Measurements from ENCODE around the gene IMMP2L. TPM values are rescaled to one million over a fixed set of nuclear protein-coding genes. Genes with fewer than 3 reads are reported as not detected.

IMMP2L gene
- total RNA-seq, 4 donors from 2014 or later: 8.3 to 19.2 (median 17.8) TPM

- in situ Hi-C loops (cut with MboI; ENCODE audit: low sequenced_read_pairs in 4 of 4): no loop called here
- no peak for TF ChIP-seq POLR2A (IDR thresholded peaks at IDR 0.05)
- TF ChIP-seq, protein P1, sequence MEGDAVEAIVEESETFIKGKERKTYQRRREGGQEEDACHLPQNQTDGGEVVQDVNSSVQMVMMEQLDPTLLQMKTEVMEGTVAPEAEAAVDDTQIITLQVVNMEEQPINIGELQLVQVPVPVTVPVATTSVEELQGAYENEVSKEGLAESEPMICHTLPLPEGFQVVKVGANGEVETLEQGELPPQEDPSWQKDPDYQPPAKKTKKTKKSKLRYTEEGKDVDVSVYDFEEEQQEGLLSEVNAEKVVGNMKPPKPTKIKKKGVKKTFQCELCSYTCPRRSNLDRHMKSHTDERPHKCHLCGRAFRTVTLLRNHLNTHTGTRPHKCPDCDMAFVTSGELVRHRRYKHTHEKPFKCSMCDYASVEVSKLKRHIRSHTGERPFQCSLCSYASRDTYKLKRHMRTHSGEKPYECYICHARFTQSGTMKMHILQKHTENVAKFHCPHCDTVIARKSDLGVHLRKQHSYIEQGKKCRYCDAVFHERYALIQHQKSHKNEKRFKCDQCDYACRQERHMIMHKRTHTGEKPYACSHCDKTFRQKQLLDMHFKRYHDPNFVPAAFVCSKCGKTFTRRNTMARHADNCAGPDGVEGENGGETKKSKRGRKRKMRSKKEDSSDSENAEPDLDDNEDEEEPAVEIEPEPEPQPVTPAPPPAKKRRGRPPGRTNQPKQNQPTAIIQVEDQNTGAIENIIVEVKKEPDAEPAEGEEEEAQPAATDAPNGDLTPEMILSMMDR (IDR thresholded peaks at IDR 0.05 in 4 of 5, conservative IDR thresholded peaks at IDR 0.05 in 1 of 5): no peak
- H3K27me3 ChIP-seq: no peaks in the 10 kb centered on the region
- intact Hi-C loops (cut with DNase I; ENCODE audit: low total_unique reads): no loop called here
- H3K4me3 ChIP-seq: no peak overlapping the region
- no peaks in the 10 kb centered on the region for H3K36me3 ChIP-seq
- ATAC-seq (no peak), DNase-seq (no peak)
- H3K4me1 ChIP-seq: peaks cover 0 to 3% of the 10 kb centered on the region in 2 donors
- no peaks in the 10 kb centered on the region for H3K9me3 ChIP-seq
- no peak overlapping the region for H3K27ac ChIP-seq
These were observed 511.3 kb downstream of the IMMP2L start for GRCh38 chr7:111050875-111051416.

- in situ Hi-C loops (cut with MboI; ENCODE audit: low sequenced_read_pairs in 4 of 4): no loop called here
- no peak for ATAC-seq
- no peak for TF ChIP-seq POLR2A (IDR thresholded peaks at IDR 0.05)
- TF ChIP-seq, protein P1 (IDR thresholded peaks at IDR 0.05 in 4 of 5, conservative IDR thresholded peaks at IDR 0.05 in 1 of 5): no peak
These were observed 512.2 kb downstream of the IMMP2L start for GRCh38 chr7:111049971-111050680.

GRCh38 chr7:111047595-111047994 lies 514.7 kb downstream of the IMMP2L start:
- H3K9me3 ChIP-seq: no peaks in the 10 kb centered on the region
- no peak overlapping the region for H3K4me3 ChIP-seq
- H3K27me3 ChIP-seq: no peaks in the 10 kb centered on the region
- in situ Hi-C loops (cut with MboI; ENCODE audit: low sequenced_read_pairs in 4 of 4) (no loop called here), intact Hi-C loops (cut with DNase I; ENCODE audit: low total_unique reads) (no loop called here)
- ATAC-seq (no peak), DNase-seq (no peak)
- no peak overlapping the region for H3K27ac ChIP-seq
- H3K4me1 ChIP-seq: no peaks in the 10 kb centered on the region
- no peak for TF ChIP-seq POLR2A (IDR thresholded peaks at IDR 0.05)
- TF ChIP-seq, protein P1 (IDR thresholded peaks at IDR 0.05 in 4 of 5, conservative IDR thresholded peaks at IDR 0.05 in 1 of 5): no peak
- no peaks in the 10 kb centered on the region for H3K36me3 ChIP-seq

More at GRCh38 chr7:111049971-111050680, 512.2 kb downstream of the IMMP2L start:
- Histone ChIP-seq H3K36me3 (no peaks in the 10 kb centered on the region), H3K4me3 (no peak overlapping the region), H3K27me3 (no peaks in the 10 kb centered on the region), H3K27ac (no peak overlapping the region), H3K9me3 (no peaks in the 10 kb centered on the region), H3K4me1 (peaks cover 0 to 3% of the 10 kb centered on the region in 2 donors)
- DNase-seq: no peak
- intact Hi-C loops (cut with DNase I; ENCODE audit: low total_unique reads): no loop called here

- in situ Hi-C loops (cut with MboI; ENCODE audit: low sequenced_read_pairs in 4 of 4): no loop called here
- Histone ChIP-seq H3K36me3 (no peaks in the 10 kb centered on the region), H3K27me3 (no peaks in the 10 kb centered on the region), H3K9me3 (no peaks in the 10 kb centered on the region), H3K4me1 (no peaks in the 10 kb centered on the region), H3K4me3 (no peak overlapping the region), H3K27ac (no peak overlapping the region)
- TF ChIP-seq, protein P1 (IDR thresholded peaks at IDR 0.05 in 4 of 5, conservative IDR thresholded peaks at IDR 0.05 in 1 of 5): no peak
- TF ChIP-seq POLR2A (IDR thresholded peaks at IDR 0.05): no peak
- no peak for DNase-seq
- intact Hi-C loops (cut with DNase I; ENCODE audit: low total_unique reads): no loop called here
- ATAC-seq: peak; percentile 33 to 55
These were observed 516.8 kb downstream of the IMMP2L start for GRCh38 chr7:111045449-111045848.

Data from gastrocnemius medialis (tissue), 4 donors.